Measurements from ENCODE around the gene NLRC5. TPM values are rescaled to one million over a fixed set of nuclear protein-coding genes. Genes with fewer than 3 reads are reported as not detected.
"Not testable (repeated sequence)": the region's sequence is repeated elsewhere in the genome, so short reads cannot be mapped to it uniquely, and the experiment has no call there.

Gene NLRC5
- total RNA-seq, 1 donor from 2014 or later = not detected

DNA sequence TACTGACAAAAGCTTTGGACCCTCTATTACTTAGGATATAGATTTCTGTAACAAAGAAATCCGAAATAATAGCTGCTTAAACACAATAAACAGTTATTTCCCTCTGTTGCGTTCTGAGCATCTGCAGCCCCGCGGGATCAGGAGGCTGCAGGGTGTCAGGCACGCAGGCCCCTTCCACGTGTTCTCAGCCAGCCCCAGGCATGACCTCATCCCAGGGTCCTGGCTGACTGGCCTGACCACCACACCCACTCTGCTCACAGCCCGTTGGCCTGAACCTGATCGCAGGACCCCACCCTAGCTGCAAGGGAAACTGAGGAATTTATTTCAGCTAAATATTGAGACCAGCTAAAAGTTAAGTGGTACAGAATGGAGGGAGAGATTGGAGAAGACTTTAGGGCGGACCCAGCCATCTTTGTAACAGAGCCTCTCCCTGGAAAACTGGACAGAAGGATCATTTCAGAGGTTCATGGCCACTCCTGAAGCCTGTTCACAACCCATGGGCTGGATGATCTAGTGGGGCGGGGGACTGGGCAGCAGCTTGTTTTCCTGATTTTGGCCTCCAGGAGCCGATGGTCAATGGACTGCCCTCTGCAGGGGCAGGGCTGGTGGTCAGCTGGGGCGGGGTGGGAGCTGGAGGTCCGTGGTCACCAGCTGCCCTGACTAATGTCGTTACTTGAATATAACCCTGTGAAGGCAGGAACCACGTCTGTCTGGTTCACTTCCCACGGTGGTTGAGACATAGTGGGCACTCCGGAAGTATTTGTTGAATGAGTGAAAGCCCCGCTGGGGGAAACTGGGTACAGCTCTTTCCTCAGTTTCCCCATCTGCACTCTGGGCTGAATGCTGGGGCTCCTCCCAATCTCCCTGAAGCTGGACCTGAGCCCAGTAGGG is 16.7 kb upstream of the NLRC5 start:
- H3K4me3 Mint-ChIP-seq = no peak overlapping the region
- H3K4me1 Mint-ChIP-seq = peaks cover 9% of the 10 kb centered on the region
- Histone ChIP-seq H3K27me3 (no peaks in the 10 kb centered on the region), H2AFZ (replicated peaks) (no peak overlapping the region), H3K4me1 (no peaks in the 10 kb centered on the region), H3K9ac (no peak overlapping the region), H4K20me1 (ENCODE audit: low read depth) (no peaks in the 10 kb centered on the region), H3F3A (ENCODE audit: low read depth) (no peaks in the 10 kb centered on the region), H3K4me3 (no peak overlapping the region), H3K27ac (no peak overlapping the region), H3K36me3 (no peaks in the 10 kb centered on the region), H3K79me2 (ENCODE audit: low read depth) (no peaks in the 10 kb centered on the region), H3K9me3 (ENCODE audit: low read depth) (no peaks in the 10 kb centered on the region), H3K4me2 (no peak overlapping the region)
- H3K36me3 Mint-ChIP-seq = no peaks in the 10 kb centered on the region
- TF ChIP-seq EZH2phosphoT487 (IDR thresholded peaks at IDR 0.05) (no peak), EZH2 (IDR thresholded peaks at IDR 0.05) (no peak)
- TF ChIP-seq, protein P1, sequence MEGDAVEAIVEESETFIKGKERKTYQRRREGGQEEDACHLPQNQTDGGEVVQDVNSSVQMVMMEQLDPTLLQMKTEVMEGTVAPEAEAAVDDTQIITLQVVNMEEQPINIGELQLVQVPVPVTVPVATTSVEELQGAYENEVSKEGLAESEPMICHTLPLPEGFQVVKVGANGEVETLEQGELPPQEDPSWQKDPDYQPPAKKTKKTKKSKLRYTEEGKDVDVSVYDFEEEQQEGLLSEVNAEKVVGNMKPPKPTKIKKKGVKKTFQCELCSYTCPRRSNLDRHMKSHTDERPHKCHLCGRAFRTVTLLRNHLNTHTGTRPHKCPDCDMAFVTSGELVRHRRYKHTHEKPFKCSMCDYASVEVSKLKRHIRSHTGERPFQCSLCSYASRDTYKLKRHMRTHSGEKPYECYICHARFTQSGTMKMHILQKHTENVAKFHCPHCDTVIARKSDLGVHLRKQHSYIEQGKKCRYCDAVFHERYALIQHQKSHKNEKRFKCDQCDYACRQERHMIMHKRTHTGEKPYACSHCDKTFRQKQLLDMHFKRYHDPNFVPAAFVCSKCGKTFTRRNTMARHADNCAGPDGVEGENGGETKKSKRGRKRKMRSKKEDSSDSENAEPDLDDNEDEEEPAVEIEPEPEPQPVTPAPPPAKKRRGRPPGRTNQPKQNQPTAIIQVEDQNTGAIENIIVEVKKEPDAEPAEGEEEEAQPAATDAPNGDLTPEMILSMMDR (IDR thresholded peaks at IDR 0.05) = no peak
- no peaks in the 10 kb centered on the region for H3K9me3 Mint-ChIP-seq
- no peak overlapping the region for H3K27ac Mint-ChIP-seq
- H3K27me3 Mint-ChIP-seq (ENCODE audit: insufficient read depth, low read depth) = peaks cover 18% of the 10 kb centered on the region
- no peak for DNase-seq (ENCODE audit: low spot score)

DNA sequence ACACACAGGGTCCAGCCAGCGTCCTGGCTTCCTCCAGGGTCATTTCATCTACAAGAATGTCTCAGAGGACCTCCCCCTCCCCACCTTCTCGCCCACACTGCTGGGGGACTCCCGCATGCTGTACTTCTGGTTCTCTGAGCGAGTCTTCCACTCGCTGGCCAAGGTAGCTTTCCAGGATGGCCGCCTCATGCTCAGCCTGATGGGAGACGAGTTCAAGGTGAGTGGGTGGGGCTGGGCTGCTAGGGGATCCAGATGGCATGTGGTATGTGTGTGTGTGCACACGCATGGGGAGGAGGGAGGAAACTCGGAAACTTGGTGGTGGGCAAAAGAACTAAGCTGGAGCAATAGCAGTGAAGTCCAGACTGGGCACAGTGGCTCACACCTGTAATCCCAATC is 16.1 kb upstream of the NLRC5 start:
- no peaks in the 10 kb centered on the region for H3K9me3 ChIP-seq (ENCODE audit: low read depth)

DNA sequence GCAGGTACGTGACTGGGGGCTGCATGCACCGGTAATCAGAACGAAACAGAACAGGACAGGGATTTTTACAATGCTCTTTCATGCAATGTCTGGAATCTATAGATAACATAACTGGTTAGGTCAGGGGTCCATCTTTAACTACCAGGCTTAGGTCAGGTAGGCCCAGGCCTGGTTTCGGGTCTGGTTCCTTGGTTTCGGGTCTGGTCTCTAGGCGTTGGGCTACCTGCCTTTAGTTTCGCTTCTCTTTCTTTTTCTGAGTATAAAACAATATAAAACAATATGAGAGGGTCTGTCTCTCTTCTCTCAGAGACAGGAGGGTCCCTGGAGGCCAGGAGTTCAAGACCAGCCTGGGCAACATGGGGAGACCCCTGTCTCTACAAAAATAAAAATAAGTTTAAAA is 15.5 kb upstream of the NLRC5 start:
- H4K20me1 ChIP-seq (ENCODE audit: low read depth); H3K4me1 ChIP-seq; H3K9ac ChIP-seq; H3K4me3 ChIP-seq; H3K9me3 Mint-ChIP-seq; H3K79me2 ChIP-seq (ENCODE audit: low read depth); H3K36me3 Mint-ChIP-seq; H2AFZ ChIP-seq (replicated peaks); H3K27ac ChIP-seq; H3F3A ChIP-seq (ENCODE audit: low read depth); H3K4me3 Mint-ChIP-seq; H3K36me3 ChIP-seq; H3K27ac Mint-ChIP-seq; H3K4me2 ChIP-seq; H3K4me1 Mint-ChIP-seq; DNase-seq (ENCODE audit: low spot score); H3K9me3 ChIP-seq (ENCODE audit: low read depth); H3K27me3 ChIP-seq: not testable (repeated sequence)
- H3K27me3 Mint-ChIP-seq (ENCODE audit: insufficient read depth, low read depth) = peaks cover 22% of the 10 kb centered on the region

More for the DNA sequence above, 16.1 kb upstream of the NLRC5 start:
- Histone ChIP-seq H2AFZ (replicated peaks) (no peak overlapping the region), H3K4me2 (no peak overlapping the region), H3K4me1 (no peaks in the 10 kb centered on the region), H3K9ac (no peak overlapping the region), H4K20me1 (ENCODE audit: low read depth) (no peaks in the 10 kb centered on the region), H3K27me3 (no peaks in the 10 kb centered on the region), H3K27ac (no peak overlapping the region), H3K4me3 (no peak overlapping the region), H3K36me3 (no peaks in the 10 kb centered on the region), H3K79me2 (ENCODE audit: low read depth) (no peaks in the 10 kb centered on the region), H3F3A (ENCODE audit: low read depth) (no peaks in the 10 kb centered on the region)
- H3K4me3 Mint-ChIP-seq = no peak overlapping the region
- no peak for DNase-seq (ENCODE audit: low spot score)
- no peak overlapping the region for H3K27ac Mint-ChIP-seq
- peaks cover 22% of the 10 kb centered on the region for H3K27me3 Mint-ChIP-seq (ENCODE audit: insufficient read depth, low read depth)
- H3K36me3 Mint-ChIP-seq = no peaks in the 10 kb centered on the region
- no peaks in the 10 kb centered on the region for H3K9me3 Mint-ChIP-seq
- peaks cover 9% of the 10 kb centered on the region for H3K4me1 Mint-ChIP-seq
- TF ChIP-seq EZH2phosphoT487 (IDR thresholded peaks at IDR 0.05) = no peak
- TF ChIP-seq, protein P1 (IDR thresholded peaks at IDR 0.05) = no peak
- TF ChIP-seq EZH2 (IDR thresholded peaks at IDR 0.05) = no peak

Data from neural progenitor cell (in vitro differentiated cells).